DOHH2 (cell line): Measurements from ENCODE around the gene SAMD14.

ENCODE experiments used
- H3F3A ChIP-seq: fragments of 200-600 bp; sonication (generic), shearing (Covaris generic); 2 replicates; pipeline ENCODE4 v1.6.0; 2016; ENCODE audit warnings: antibody characterized with exemption, mild to moderate bottlenecking; ENCODE audit not compliant: control insufficient read depth, insufficient read depth
- H3K27ac ChIP-seq: fragments of 200-600 bp; sonication (generic); 2 replicates; pipeline ENCODE4 v1.5.1; 2014; ENCODE audit warnings: low read depth, mild to moderate bottlenecking, low read length, moderate library complexity
- H3K27me3 ChIP-seq: fragments of 200-600 bp; sonication (generic); 2 replicates; pipeline ENCODE4 v1.6.1; 2014; ENCODE audit warnings: mild to moderate bottlenecking, low read length, mixed read lengths; ENCODE audit not compliant: control insufficient read depth
- H3K36me3 ChIP-seq: fragments of 200-600 bp; sonication (generic); 2 replicates; pipeline ENCODE4 v1.6.1; 2014; ENCODE audit warnings: mild to moderate bottlenecking, low read length, moderate library complexity, mixed read lengths; ENCODE audit not compliant: control insufficient read depth
- H3K4me1 ChIP-seq: fragments of 200-600 bp; sonication (generic); 2 replicates; pipeline ENCODE4 v1.6.1; 2014; ENCODE audit warnings: mild to moderate bottlenecking, low read length, mixed read lengths; ENCODE audit not compliant: control insufficient read depth
- H3K4me2 ChIP-seq: fragments of 200-600 bp; sonication (generic); 2 replicates; pipeline ENCODE4 v1.6.0; 2014; ENCODE audit warnings: mild to moderate bottlenecking, low read length, moderate library complexity
- H3K4me3 ChIP-seq: fragments of 200-600 bp; sonication (generic); 2 replicates; pipeline ENCODE4 v1.5.1; 2014; ENCODE audit warnings: mild to moderate bottlenecking, low read length, mixed read lengths
- H3K79me2 ChIP-seq: fragments of 200-600 bp; sonication (generic); 2 replicates; pipeline ENCODE4 v1.6.1; 2014; ENCODE audit warnings: mild to moderate bottlenecking, low read length, mixed read lengths; ENCODE audit not compliant: control insufficient read depth
- H3K9me2 ChIP-seq: fragments of 200-600 bp; sonication (generic); replicated peaks from 2 replicates; pipeline ENCODE4 v1.6.1; 2014; ENCODE audit warnings: mild to moderate bottlenecking, low read length, mixed read lengths; ENCODE audit not compliant: control insufficient read depth
- H3K9me3 ChIP-seq: fragments of 200-600 bp; sonication (generic); 2 replicates; pipeline ENCODE4 v1.6.1; 2014; ENCODE audit warnings: antibody characterized with exemption, low read length, mixed read lengths; ENCODE audit not compliant: control insufficient read depth, insufficient read depth
- H4K20me1 ChIP-seq: fragments of 200-600 bp; sonication (generic); 2 replicates; pipeline ENCODE4 v1.6.0; 2014; ENCODE audit warnings: low read depth, mild to moderate bottlenecking, antibody characterized with exemption, low read length, moderate library complexity; ENCODE audit not compliant: control insufficient read depth, insufficient read depth
- EZH2phosphoT487 ChIP-seq: fragments of 200-600 bp; sonication (generic); IDR thresholded peaks from 2 replicates; pipeline ENCODE4 v1.6.1; 2017; ENCODE audit warnings: borderline replicate concordance, mild to moderate bottlenecking, antibody characterized with exemption, low read length, moderate library complexity, mixed read lengths
- TF ChIP-seq, protein P1 (sequence below): fragments of 200-600 bp; sonication (generic); IDR thresholded peaks from one replicate; pipeline ENCODE4 v1.5.1; 2014; ENCODE audit warnings: antibody characterized with exemption, mild to moderate bottlenecking, low read depth, low read length; ENCODE audit not compliant: poor library complexity, severe bottlenecking

SAMD14 gene

DNA sequence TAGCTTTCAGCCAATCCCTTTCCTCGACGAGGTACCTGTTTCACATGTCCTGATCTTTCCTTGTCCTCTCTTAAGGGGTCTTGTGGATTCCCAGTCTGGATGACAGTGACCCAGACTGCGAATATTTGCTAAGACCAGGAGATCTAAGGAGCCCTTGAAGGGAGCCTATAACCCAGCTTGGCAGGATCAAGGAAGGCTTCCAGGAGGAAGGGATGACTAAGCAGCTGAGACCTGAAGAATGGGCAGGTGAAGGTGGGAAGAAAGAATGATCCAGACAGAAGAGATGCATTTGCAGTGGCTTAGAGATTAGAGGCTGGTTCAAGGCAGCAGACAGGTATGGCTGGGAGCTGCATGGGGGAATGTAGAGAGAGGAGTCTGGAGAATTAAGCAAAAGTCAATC lies 36.7 kb downstream of the SAMD14 start:
- no peak overlapping the region for H3K4me2 ChIP-seq
- no peaks in the 10 kb centered on the region for H3K9me2 ChIP-seq
- TF ChIP-seq, protein P1, sequence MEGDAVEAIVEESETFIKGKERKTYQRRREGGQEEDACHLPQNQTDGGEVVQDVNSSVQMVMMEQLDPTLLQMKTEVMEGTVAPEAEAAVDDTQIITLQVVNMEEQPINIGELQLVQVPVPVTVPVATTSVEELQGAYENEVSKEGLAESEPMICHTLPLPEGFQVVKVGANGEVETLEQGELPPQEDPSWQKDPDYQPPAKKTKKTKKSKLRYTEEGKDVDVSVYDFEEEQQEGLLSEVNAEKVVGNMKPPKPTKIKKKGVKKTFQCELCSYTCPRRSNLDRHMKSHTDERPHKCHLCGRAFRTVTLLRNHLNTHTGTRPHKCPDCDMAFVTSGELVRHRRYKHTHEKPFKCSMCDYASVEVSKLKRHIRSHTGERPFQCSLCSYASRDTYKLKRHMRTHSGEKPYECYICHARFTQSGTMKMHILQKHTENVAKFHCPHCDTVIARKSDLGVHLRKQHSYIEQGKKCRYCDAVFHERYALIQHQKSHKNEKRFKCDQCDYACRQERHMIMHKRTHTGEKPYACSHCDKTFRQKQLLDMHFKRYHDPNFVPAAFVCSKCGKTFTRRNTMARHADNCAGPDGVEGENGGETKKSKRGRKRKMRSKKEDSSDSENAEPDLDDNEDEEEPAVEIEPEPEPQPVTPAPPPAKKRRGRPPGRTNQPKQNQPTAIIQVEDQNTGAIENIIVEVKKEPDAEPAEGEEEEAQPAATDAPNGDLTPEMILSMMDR: no peak
- no peak for TF ChIP-seq EZH2phosphoT487
- H3F3A ChIP-seq: no peaks in the 10 kb centered on the region
- peaks cover 20% of the 10 kb centered on the region for H3K4me1 ChIP-seq
- no peak overlapping the region for H3K27ac ChIP-seq
- H3K4me3 ChIP-seq: no peak overlapping the region
- no peaks in the 10 kb centered on the region for H4K20me1 ChIP-seq
- no peaks in the 10 kb centered on the region for H3K36me3 ChIP-seq
- no peaks in the 10 kb centered on the region for H3K27me3 ChIP-seq
- no peaks in the 10 kb centered on the region for H3K9me3 ChIP-seq
- peaks cover 5% of the 10 kb centered on the region for H3K79me2 ChIP-seq

DNA sequence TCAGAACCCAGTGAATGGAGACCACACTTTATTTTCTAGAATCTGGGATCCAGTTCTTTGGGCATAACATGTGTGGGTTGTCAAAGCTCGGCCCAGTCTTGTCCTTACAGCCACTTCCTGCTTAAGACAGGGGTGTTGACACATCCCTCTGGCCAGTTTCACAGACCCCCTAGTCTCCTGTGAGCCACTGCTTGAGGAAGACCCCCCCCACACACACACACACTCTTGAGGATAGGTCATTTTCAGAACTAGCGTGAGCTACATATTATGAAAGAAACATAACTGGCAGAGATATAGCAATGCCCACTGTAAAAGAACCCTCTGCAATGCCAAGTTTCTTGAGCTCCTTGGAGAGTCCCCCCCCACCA lies 38.1 kb downstream of the SAMD14 start:
- Histone ChIP-seq H3K4me2 (no peak overlapping the region), H3K79me2 (peaks cover 5% of the 10 kb centered on the region), H3K9me3 (no peaks in the 10 kb centered on the region), H3F3A (peaks cover 2% of the 10 kb centered on the region; the same call in 1 of the 2 replicates), H3K27ac (no peak overlapping the region), H3K4me3 (no peak overlapping the region), H3K27me3 (no peaks in the 10 kb centered on the region), H3K4me1 (peaks cover 20% of the 10 kb centered on the region), H4K20me1 (no peaks in the 10 kb centered on the region), H3K36me3 (no peaks in the 10 kb centered on the region), H3K9me2 (no peaks in the 10 kb centered on the region)
- TF ChIP-seq, protein P1: no peak
- no peak for TF ChIP-seq EZH2phosphoT487

DNA sequence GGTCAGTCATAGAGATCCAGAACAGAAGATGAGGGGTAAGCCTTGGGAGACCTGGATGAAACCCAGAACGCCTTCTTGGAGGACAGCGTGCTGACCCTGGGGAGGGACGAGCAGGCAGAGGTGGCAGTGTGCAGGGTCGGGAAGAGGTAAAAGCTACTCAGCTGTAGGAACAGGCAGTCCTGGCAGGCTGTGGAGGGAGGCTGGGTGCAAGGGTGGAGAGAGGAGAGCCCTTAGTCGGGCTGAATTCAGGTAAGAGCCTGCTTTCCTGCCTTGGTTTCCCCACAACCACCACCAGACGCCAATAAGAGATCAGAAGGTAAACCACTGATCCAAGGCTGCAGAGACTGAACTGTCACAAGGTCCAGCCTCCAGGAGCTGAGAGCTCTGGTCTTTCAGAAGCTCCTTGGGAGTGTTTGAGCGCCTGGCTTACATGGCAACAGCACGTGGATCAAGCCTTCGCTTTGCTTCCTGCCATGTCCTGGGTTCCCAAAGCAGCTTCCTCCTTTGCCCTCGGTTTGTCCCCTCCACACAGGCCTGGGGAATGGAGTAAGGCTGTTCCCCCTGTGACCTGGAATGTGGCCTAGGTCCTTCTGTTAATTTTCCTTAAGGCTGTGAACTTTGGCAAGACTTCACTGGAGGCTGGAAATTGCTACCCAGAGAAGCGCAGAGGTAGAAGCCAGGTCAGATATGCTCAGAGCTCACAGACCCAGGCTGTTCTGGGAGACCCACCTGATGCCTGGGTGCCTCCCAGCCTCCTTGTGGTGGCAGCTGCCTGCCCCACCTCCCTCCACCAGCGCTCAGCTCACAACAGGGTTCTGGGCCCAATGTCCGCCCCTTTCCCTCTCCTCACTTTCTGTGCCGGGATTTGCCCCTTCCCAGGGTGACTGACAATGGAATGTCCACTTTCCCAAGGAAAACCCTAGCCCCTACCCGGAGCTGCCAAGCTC lies 38.7 kb downstream of the SAMD14 start:
- H3K9me2 ChIP-seq: no peaks in the 10 kb centered on the region
- H4K20me1 ChIP-seq: no peaks in the 10 kb centered on the region
- peaks cover 5% of the 10 kb centered on the region for H3K79me2 ChIP-seq
- peaks cover 2% of the 10 kb centered on the region; the same call in 1 of the 2 replicates for H3F3A ChIP-seq
- H3K27me3 ChIP-seq: no peaks in the 10 kb centered on the region
- TF ChIP-seq EZH2phosphoT487: no peak
- TF ChIP-seq, protein P1: no peak
- H3K4me2 ChIP-seq: no peak overlapping the region
- H3K4me3 ChIP-seq: no peak overlapping the region
- no peak overlapping the region for H3K27ac ChIP-seq
- H3K4me1 ChIP-seq: peaks cover 19% of the 10 kb centered on the region
- no peaks in the 10 kb centered on the region for H3K9me3 ChIP-seq
- H3K36me3 ChIP-seq: no peaks in the 10 kb centered on the region
